ENCODE measurements around the gene OR2A1. TPM values are rescaled to one million over a fixed set of nuclear protein-coding genes. Genes with fewer than 3 reads are reported as not detected.
"Not testable (repeated sequence)": the region's sequence is repeated elsewhere in the genome, so short reads cannot be mapped to it uniquely, and the experiment has no call there.

The OR2A1 gene
- polyA plus RNA-seq, 1 of the 3 experiments (the other 2 are of a cell fraction), result not detected

- CTCF ChIA-PET; DNase-seq; H3K4me1 ChIP-seq (ENCODE audit: control insufficient read depth in 1 of 2, insufficient read depth in 2 of 2, low read depth in 1 of 2, low read length in 1 of 2); H3K9me3 ChIP-seq; POLR2A ChIA-PET; H2AFZ ChIP-seq (ENCODE audit: low read depth); H3K36me3 ChIP-seq (replicated peaks in 1 of 2; ENCODE audit: control insufficient read depth in 1 of 2, insufficient read depth in 2 of 2, low read length in 1 of 2); H3K4me3 ChIP-seq (ENCODE audit: low read depth in 2 of 2, low read length in 1 of 2); H3F3A ChIP-seq (replicated peaks; ENCODE audit: insufficient read depth); H3K9me2 ChIP-seq; H3K79me2 ChIP-seq (ENCODE audit: insufficient read depth); H3K27ac ChIP-seq (ENCODE audit: low read depth in 2 of 2, low read length in 1 of 2); H3K4me2 ChIP-seq; H3K9ac ChIP-seq; H3K27me3 ChIP-seq (ENCODE audit: insufficient read depth); H4K20me1 ChIP-seq (ENCODE audit: insufficient read depth): not testable (repeated sequence)
- WGBS (ENCODE audit: low lambda C conversion rate), result 63% methylated on average over 4 of the region's 7 CpGs
Measured at GRCh38 chr7:144369221-144369620, 57.0 kb downstream of the OR2A1 start.

Other genes with a start within 250 kb of the OR2A1 start
- gene OR2A25, start 242.6 kb upstream of the OR2A1 start, polyA plus RNA-seq (2012; rRNA removed), result not detected in 2 replicates
- gene OR2A12, start 226.1 kb upstream of the OR2A1 start, polyA plus RNA-seq (2012; rRNA removed), result not detected in 2 replicates
- gene OR2A2, start 202.8 kb upstream of the OR2A1 start, polyA plus RNA-seq (2012; rRNA removed), result not detected in 2 replicates
- gene OR2A14, start 189.2 kb upstream of the OR2A1 start, polyA plus RNA-seq (2012; rRNA removed), result not detected in 2 replicates
- not detected in 2 replicates for gene CTAGE4, start 129.0 kb upstream of the OR2A1 start, polyA plus RNA-seq (2012; rRNA removed)
- gene ARHGEF35, start 116.6 kb upstream of the OR2A1 start, polyA plus RNA-seq (2012; rRNA removed), result 0.02 TPM in 1 of 2 replicates, not detected in the other
- not detected in 2 replicates for gene OR2A42, start 72.8 kb upstream of the OR2A1 start, polyA plus RNA-seq (2012; rRNA removed)
- gene OR2A7, start 47.6 kb upstream of the OR2A1 start, polyA plus RNA-seq (2012; rRNA removed), result not detected in 2 replicates
- not detected in 2 replicates for gene CTAGE8, start 43.1 kb upstream of the OR2A1 start, polyA plus RNA-seq (2012; rRNA removed)
- gene ARHGEF5, start 43.0 kb downstream of the OR2A1 start, polyA plus RNA-seq (2012; rRNA removed), result 0.02 and 0.07 TPM in 2 replicates
- gene NOBOX, start 91.3 kb downstream of the OR2A1 start, polyA plus RNA-seq (2012; rRNA removed), result not detected in 2 replicates